ENCODE data around the gene MRPL37. TPM values are rescaled to one million over a fixed set of nuclear protein-coding genes. Genes with fewer than 3 reads are reported as not detected.
"Not testable (repeated sequence)": the region's sequence is repeated elsewhere in the genome, so short reads cannot be mapped to it uniquely, and the experiment has no call there.

MRPL37 gene
- total RNA-seq, 1 experiment from 2014 or later: 204 TPM

GRCh38 chr1:54172614-54173599 is 27.1 kb upstream of the MRPL37 start:
- no peak for DNase-seq (ENCODE audit: low spot score)

GRCh38 chr1:54173681-54174080 is 26.3 kb upstream of the MRPL37 start:
- no peak for DNase-seq (ENCODE audit: low spot score)

DNA sequence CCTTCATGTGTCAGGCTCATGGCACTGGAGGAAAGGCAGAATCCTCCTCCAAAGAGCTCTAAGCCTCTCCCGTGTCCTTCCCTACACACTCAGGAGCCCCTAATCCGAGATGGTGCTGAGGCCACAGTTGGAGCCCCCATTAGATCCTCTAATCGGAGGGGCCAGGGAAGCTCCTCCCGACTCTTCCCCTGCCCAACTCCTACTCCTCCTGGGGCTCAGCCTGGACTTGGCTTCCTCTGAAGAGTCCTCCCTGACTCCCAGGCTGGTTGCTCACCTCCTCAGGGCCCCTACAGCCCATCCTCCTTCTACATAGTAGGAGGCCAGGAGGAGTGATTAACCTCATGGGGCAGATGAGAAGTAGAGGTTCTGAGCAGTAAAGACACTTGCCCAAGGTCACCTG is 25.9 kb upstream of the MRPL37 start:
- DNase-seq (ENCODE audit: low spot score): no peak

DNA sequence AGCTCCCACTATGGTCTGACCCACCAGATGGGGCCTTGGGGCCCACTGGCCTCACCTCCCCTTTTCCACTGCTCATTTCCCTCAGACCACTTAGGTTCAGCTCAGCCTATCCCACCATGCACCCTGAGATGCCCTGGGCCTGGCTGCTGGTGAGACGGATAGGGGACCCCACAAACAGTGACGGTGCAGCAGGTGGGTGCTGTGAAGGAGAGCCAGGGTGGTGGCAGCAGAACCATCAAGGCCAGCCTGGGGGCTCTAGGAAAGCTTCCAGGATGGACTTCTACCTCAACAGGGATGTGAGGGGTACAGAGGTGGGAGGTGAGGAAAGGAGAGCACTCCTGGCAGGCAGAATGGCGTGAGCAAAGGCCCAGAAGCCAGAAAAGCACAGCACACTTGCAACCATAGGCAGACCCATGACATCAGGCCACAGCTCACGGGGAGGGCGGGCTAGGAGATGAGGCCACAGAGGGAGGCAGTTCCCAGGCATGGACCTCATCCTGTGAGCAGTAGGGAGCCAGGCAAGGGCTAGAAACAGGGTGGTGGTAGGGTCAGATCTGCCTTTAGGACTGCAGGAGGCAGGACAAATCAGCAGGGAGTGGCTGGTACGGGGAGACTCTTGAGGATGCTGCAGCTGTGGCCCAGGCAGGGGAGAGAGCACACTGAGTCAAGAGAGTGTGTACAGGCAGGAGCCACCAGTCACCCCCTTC is 23.2 kb upstream of the MRPL37 start:
- DNase-seq (ENCODE audit: low spot score): no peak

- DNase-seq (ENCODE audit: low spot score): no peak
These were observed 22.2 kb upstream of the MRPL37 start for GRCh38 chr1:54177726-54178125.

- no peak for DNase-seq (ENCODE audit: low spot score)
These were observed 21.5 kb upstream of the MRPL37 start for GRCh38 chr1:54178296-54179070.

GRCh38 chr1:54180701-54181360 is 19.1 kb upstream of the MRPL37 start:
- DNase-seq (ENCODE audit: low spot score): no peak

DNA sequence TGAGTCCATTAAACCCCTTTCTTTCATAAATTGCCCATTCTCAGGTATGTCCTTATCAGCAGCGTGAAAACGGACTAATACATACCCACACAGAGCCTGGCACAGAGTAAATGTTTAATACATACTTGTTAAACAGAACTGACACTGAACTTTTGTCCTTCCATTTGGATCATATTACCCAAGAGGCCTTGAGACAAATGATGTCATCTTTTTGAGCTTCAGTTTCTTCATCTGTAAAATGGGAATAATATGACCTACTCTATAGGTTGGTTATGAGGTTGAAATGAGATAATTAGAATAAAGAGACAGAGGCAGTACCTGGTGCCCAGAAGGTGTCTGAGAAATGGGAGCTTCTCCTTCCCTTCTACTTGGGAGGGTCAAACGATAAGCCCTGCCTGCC is 13.9 kb upstream of the MRPL37 start:
- no peak for DNase-seq (ENCODE audit: low spot score)

DNA sequence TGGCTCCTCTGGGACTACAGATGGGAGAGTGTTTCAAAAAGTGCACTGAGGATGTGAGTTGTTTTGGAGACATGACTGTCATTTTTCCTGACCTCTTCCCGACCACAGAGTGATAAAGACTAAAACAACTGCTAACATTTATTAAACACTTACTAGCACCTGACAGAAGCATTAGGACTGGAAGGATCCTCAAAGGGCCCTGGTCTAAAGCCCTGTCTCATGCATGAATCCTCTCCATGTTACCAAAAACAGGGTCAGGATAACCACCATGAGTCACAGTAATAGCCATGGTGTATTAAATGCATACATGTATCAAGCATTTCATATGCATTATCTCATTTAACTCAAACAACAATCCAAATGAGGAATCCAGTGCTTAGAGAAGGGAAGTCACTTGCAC is 11.7 kb upstream of the MRPL37 start:
- DNase-seq (ENCODE audit: low spot score): no peak

DNA sequence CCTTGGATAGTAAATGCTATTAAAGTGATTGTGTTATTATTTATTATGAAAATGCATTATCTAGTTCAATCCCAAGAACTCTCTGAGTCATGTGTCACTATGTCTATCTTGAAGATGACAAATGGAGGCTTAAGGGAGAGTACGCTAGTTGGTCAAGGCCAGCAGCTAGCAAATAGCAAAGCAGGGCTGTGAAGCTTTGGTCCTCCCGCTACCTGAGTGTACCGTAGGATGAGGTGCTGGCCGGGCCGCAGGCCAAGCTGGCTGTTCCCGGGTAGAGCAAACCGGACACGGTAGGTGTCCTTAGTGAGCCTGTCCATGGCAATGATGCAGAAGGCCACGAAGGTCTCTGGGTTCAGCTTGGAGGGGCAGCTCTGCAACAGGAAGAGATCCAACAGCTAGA is 9.4 kb upstream of the MRPL37 start:
- no peak for DNase-seq (ENCODE audit: low spot score)

DNA sequence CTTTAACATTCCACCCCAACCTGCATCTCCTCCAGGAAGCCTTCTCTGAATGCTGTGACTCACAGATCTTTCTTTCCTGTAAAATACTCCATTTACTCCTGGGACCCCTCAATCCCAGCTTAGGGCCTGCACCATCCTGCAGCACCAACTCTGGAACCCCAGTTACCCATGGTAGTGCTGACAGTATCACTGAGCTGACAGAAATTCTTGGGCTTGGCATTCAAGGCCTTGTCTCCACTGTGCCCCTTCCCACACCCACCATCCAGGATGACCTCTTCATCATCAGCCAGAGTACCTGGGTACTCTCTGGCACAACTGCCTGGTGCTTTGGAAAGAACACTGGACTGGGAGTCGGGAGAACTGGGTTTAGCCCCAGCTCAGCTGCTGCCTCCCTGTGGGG is 8.4 kb upstream of the MRPL37 start:
- no peak for DNase-seq (ENCODE audit: low spot score)

DNA sequence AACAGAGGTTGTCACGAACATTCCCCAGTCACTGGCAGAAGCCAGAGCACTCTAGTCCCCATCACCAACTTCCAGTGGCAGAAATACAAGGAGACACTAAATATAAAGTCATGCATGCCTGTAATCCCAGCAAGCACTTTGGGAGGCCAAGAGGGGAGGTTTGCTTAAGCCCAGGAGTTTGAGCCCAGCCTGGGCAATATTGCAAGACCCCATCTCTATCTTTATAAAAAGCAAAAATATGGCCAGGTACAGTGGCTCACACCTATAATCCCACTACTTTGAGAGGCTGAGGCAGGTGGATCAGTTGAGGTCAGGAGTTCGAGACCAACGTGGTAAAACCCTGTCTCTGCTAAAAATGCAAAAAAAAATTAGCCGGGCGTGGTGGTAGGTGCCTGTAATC is 6.5 kb upstream of the MRPL37 start:
- DNase-seq (ENCODE audit: low spot score): no peak

DNA sequence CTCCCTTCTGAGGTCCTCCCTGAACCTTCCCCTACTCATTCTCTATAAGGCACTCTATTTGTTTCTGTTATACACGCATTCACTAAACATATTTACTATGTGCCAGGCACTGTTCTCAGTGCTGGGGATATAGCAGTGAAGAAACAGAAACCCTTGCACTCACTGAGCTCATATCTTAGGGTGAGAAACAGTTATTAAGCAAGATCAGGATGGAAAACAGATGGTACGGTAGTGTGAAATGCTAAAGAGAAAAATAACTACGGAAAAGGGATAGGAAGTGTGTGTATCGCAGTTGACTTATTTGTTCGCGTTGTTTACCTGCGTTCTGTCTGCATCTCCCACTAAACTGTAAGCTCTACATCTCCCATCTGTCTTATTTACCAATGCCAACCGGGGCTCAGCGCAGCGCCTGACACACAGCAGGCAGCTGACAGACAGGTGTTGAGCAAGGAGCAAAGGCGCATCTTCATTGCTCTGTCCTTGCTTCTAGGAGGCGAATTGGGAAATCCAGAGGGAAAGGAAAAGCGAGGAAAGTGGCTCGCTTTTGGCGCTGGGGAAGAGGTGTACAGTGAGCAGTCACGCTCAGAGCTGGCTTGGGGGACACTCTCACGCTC is 709 bp upstream of the MRPL37 start:
- DNase-seq (ENCODE audit: low spot score): no peak

DNA sequence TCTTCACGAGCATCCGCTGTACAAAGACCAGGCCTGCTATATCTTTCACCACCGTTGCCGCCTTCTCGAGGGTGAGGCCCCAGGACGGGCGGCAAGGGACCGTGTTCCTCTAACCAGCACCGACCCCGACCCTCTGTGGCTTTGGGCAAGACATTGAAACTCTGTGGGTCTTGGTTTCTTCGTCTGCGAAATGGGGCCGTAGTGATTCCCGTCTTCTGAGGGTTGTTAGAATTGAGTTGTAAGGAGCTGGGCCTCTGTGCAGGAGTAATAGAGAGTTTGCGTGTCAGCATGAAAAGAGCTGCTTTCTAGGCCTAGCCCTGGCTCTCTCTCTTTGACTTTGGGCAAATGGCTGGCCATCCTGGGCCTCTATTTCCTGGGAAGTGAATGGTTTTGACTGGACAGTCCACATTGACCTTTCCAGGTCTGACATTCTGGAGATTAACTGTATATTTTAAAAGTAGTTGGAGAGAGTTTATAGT is 591 bp downstream of the MRPL37 start:
- DNase-seq (ENCODE audit: low spot score): no peak

- no peak for DNase-seq (ENCODE audit: low spot score)
These were observed 4.2 kb downstream of the MRPL37 start for GRCh38 chr1:54204199-54204598.

DNA sequence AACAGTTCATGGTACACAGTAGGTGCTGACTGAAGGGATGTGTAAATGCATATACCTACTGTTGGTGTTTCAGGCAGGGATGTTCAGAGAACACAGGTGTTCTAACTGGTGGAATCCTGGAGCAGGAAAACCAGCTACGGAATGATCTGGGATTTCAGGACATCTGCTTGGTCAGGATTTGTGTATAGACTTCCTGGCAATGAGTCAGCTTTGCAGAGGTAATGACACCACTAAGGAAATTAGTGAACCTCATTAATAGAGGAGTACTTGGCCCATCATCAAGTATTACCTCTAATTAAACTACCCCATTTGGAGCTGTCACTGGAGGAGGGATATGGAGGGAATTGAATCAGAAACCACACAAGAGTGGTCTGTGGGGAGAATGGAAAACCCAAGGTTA is 7.3 kb downstream of the MRPL37 start:
- no peak for DNase-seq (ENCODE audit: low spot score)

GRCh38 chr1:54207896-54208295 is 7.9 kb downstream of the MRPL37 start:
- DNase-seq (ENCODE audit: low spot score): not testable (repeated sequence)

DNA sequence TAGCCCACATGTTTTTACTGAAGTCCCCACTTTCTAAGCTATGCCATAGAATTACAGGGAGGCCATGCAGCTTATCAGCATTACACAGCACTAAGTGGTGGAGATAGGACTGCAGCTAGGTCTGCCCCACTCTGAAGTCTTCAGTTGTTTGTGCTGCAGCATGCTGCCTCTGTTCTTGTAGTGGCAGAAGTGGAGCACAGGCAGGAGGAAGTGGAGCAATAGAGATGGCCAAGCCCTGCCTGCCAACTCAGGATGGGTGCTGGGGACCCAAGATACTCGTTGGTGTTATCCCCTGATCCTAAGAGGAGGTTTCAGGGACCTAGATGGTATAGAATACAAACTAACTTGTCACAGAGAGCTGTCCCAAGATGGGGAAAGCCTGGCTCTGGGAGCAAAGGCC is 12.9 kb downstream of the MRPL37 start:
- no peak for DNase-seq (ENCODE audit: low spot score)

- DNase-seq (ENCODE audit: low spot score): no peak
These were observed 15.6 kb downstream of the MRPL37 start for GRCh38 chr1:54215523-54215922.

GRCh38 chr1:54218883-54219687 is 19.1 kb downstream of the MRPL37 start:
- no peak for DNase-seq (ENCODE audit: low spot score)
